Endothelial cell of umbilical vein (primary cell): Measurements from ENCODE around the gene ECI1. TPM values are rescaled to one million over a fixed set of nuclear protein-coding genes. Genes with fewer than 3 reads are reported as not detected.

Experiments used
- BruUV-seq: library from RNA; stranded (reverse); fragments of 400-500 nt; replicated peaks from 2 replicates; lab custom pipeline; 2021; lab: Mats Ljungman, UMichigan
- CTCF ChIA-PET: fragments of 300-600, 350-600 bp; sonication (Branson Sonifier 250); formaldehyde crosslinking; loops from one replicate; lab custom pipeline; 2021; ENCODE audit warnings: antibody characterized with exemption, inconsistent platforms; lab: Charles Lee
- POLR2A ChIA-PET: fragments of 300-600, 350-600 bp; sonication (Branson Sonifier 250); formaldehyde crosslinking; loops from one replicate; lab custom pipeline; 2021; ENCODE audit warnings: antibody characterized with exemption, inconsistent platforms; lab: Charles Lee
- DNase-seq: peaks from one replicate; pipeline ENCODE4 v3.0.0-alpha.2; 2011; ENCODE audit warnings: low read depth, low spot score
- FAIRE-seq: peaks from 2 replicates; lab custom pipeline; 2011; peaks lifted over from hg19 to GRCh38; lab: Jason Lieb, UNC
- H2AFZ ChIP-seq: 2 replicates; pipeline ENCODE4 v1.6.0; 2012; ENCODE audit warnings: low read depth, low read length, control low read depth, inconsistent platforms
- H3K27ac ChIP-seq: 2 replicates; pipeline ENCODE4 v1.5.1; 2011; ENCODE audit warnings: low read depth, mild to moderate bottlenecking, control low read depth, low read length, moderate library complexity; ENCODE audit not compliant: insufficient read depth
- H3K27me3 ChIP-seq, 2 experiments: 2 replicates each; pipeline versions ENCODE4 v1.6.0 to v1.6.1; 2011; ENCODE audit warnings: low read length in 2 of 2, mixed read lengths in 1 of 2; ENCODE audit not compliant: control insufficient read depth in 2 of 2, insufficient read depth in 2 of 2
- H3K36me3 ChIP-seq, 2 experiments: 2 replicates in 1 of 2; 3 replicates in 1 of 2; pipeline ENCODE4 v1.5.1; 2011; ENCODE audit warnings: low read length in 2 of 2, mild to moderate bottlenecking in 1 of 2, moderate library complexity in 1 of 2; ENCODE audit not compliant: control insufficient read depth in 2 of 2, insufficient read depth in 2 of 2; ENCODE audit errors: extremely low read depth in 1 of 2
- H3K4me1 ChIP-seq: 3 replicates; pipeline ENCODE4 v1.5.1; 2011; ENCODE audit warnings: mild to moderate bottlenecking, low read length; ENCODE audit not compliant: control insufficient read depth, insufficient read depth; ENCODE audit errors: extremely low read depth
- H3K4me2 ChIP-seq: 2 replicates; pipeline ENCODE4 v1.6.1; 2011; ENCODE audit warnings: low read length, control low read depth, mixed read lengths; ENCODE audit not compliant: insufficient read depth
- H3K4me3 ChIP-seq, 3 experiments: fragments of 200-600 bp in 1 of 3; sonication (generic), shearing (Covaris generic) in 1 of 3; replicated peaks in 1 of 3; 2 replicates each; pipeline ENCODE4 v1.5.1; 2011 to 2016; ENCODE audit warnings: control low read depth in 3 of 3, low read length in 3 of 3, mild to moderate bottlenecking in 2 of 3, inconsistent platforms in 1 of 3, low read depth in 1 of 3, moderate library complexity in 1 of 3; ENCODE audit not compliant: insufficient read depth in 1 of 3
- H3K79me2 ChIP-seq: 2 replicates; pipeline ENCODE4 v1.6.0; 2012; ENCODE audit warnings: low read length, inconsistent platforms; ENCODE audit not compliant: control insufficient read depth, insufficient read depth
- H3K9ac ChIP-seq: replicated peaks from 2 replicates; pipeline ENCODE3; 2011; ENCODE audit warnings: low read length, control low read depth; ENCODE audit not compliant: insufficient read depth; ENCODE audit errors: extremely low read depth
- H3K9me1 ChIP-seq: replicated peaks from 3 replicates; pipeline ENCODE4 v1.6.0; 2011; ENCODE audit warnings: mild to moderate bottlenecking, low read length; ENCODE audit not compliant: control insufficient read depth, insufficient read depth; ENCODE audit errors: extremely low read depth
- H3K9me3 ChIP-seq: replicated peaks from 2 replicates; pipeline ENCODE4 v1.5.1; 2012; ENCODE audit warnings: low read length, inconsistent platforms; ENCODE audit not compliant: control insufficient read depth, insufficient read depth
- H4K20me1 ChIP-seq: replicated peaks from 2 replicates; pipeline ENCODE3; 2011; ENCODE audit warnings: mild to moderate bottlenecking, low read length; ENCODE audit not compliant: control insufficient read depth, insufficient read depth; ENCODE audit errors: extremely low read depth
- EZH2 ChIP-seq: IDR thresholded peaks from 2 replicates; pipeline ENCODE4 v1.6.1; 2012; ENCODE audit warnings: borderline replicate concordance, low read depth, mild to moderate bottlenecking, moderate library complexity, low read length, inconsistent platforms; ENCODE audit not compliant: severe bottlenecking
- FOS ChIP-seq: IDR thresholded peaks from 2 replicates; pipeline ENCODE4 v1.6.1; 2011; ENCODE audit warnings: mild to moderate bottlenecking, low read length, moderate library complexity, borderline replicate concordance; ENCODE audit not compliant: insufficient read depth
- GATA2 ChIP-seq: IDR thresholded peaks from 2 replicates; pipeline ENCODE4 v1.7.0; 2011; ENCODE audit warnings: low read depth, mild to moderate bottlenecking, moderate library complexity, mixed read lengths, low read length; ENCODE audit not compliant: insufficient read length, insufficient read depth
- JUN ChIP-seq: IDR thresholded peaks from 2 replicates; pipeline ENCODE4 v1.6.1; 2011; ENCODE audit warnings: borderline replicate concordance, low read depth; ENCODE audit not compliant: insufficient read length, insufficient read depth
- MAX ChIP-seq: IDR thresholded peaks from 2 replicates; pipeline ENCODE4 v1.6.1; 2011; ENCODE audit not compliant: insufficient read depth, insufficient read length
- MYC ChIP-seq: IDR thresholded peaks from one replicate; pipeline ENCODE4 v1.6.1; 2011; ENCODE audit warnings: mild to moderate bottlenecking, low read depth, low read length
- POLR2A ChIP-seq: IDR thresholded peaks from 2 replicates; pipeline ENCODE4 v1.6.1; 2012; ENCODE audit warnings: low read depth, mild to moderate bottlenecking, control low read depth, low read length
- POLR2AphosphoS5 ChIP-seq: IDR thresholded peaks from 2 replicates; pipeline ENCODE4 v1.6.1; 2012; ENCODE audit warnings: low read depth, mild to moderate bottlenecking, control low read depth, low read length, moderate library complexity; ENCODE audit not compliant: insufficient read depth
- dilution Hi-C: fragments of 300-500 bp; cut with MboI; formaldehyde crosslinking; loops from one replicate; pipeline ENCODE4 v1.15.0; 2019; ENCODE audit warnings: low sequenced_read_pairs; ENCODE audit not compliant: extremely low pct_ligation_motif_present
- intact Hi-C: fragments of 100-400 bp; cut with micrococcal nuclease; formaldehyde crosslinking; loops from one replicate; pipeline ENCODE4 v1.10.0; 2022
- polyA plus RNA-seq, 4 experiments: library from polyadenylated mRNA; depleted of rRNA in 3 of 4; stranded (reverse) in 3 of 4; unstranded in 1 of 4; fragments of >200 nt; gene quantifications; 2 replicates each; pipeline versions ENCODE4 v1.2.1 to v1.2.3, GENCODE V29; 2011 to 2012; ENCODE audit warnings: missing spikeins in 1 of 4
- total RNA-seq: library from RNA; stranded (reverse); gene quantifications from 2 replicates; pipeline ENCODE4 v1.2.3, GENCODE V29; 2021
- TF ChIP-seq, protein P1 (sequence below), 2 donors: IDR thresholded peaks; 1 replicate in 1 of 2; 2 replicates in 1 of 2; pipeline ENCODE4 v1.5.1; 2011; ENCODE audit warnings: low read length in 2 of 2, mild to moderate bottlenecking in 2 of 2, moderate library complexity in 2 of 2, control low read depth in 1 of 2, inconsistent platforms in 1 of 2, low read depth in 1 of 2; ENCODE audit not compliant: insufficient read depth in 1 of 2; ENCODE audit errors: extremely low read depth in 1 of 2

Gene ECI1
- total and polyA plus RNA-seq, 2 donors (not counting 3 experiments of a cell fraction or from before 2014, with no cell fraction given), result 43.6 to 48.3 TPM

DNA sequence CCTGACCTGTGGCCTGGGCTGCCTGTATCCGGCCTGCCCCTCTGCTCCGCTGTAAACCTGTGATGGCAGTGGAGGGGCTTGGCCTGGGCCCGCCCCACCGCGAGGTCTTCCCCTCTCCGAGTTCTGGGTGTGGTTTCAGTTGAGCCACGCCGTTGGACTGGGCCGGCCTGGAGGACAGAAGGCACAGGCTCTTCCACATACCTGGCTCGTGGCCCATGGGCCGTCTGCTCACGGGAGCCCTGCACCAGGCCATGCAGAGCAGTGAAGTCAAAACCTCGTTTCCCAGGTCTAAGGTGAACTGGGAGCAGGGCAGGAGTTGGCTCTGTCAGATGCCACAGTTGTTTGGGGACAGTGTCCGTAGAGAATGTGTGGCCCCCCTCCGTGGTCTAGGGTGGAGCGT, 22.1 kb upstream of the ECI1 start:
- TF ChIP-seq EZH2, result no peak
- TF ChIP-seq GATA2, result no peak
- no peak for TF ChIP-seq MAX
- no peak for TF ChIP-seq POLR2AphosphoS5
- TF ChIP-seq FOS, result no peak
- no peak for TF ChIP-seq JUN
- TF ChIP-seq POLR2A, result no peak
- TF ChIP-seq, protein P1, sequence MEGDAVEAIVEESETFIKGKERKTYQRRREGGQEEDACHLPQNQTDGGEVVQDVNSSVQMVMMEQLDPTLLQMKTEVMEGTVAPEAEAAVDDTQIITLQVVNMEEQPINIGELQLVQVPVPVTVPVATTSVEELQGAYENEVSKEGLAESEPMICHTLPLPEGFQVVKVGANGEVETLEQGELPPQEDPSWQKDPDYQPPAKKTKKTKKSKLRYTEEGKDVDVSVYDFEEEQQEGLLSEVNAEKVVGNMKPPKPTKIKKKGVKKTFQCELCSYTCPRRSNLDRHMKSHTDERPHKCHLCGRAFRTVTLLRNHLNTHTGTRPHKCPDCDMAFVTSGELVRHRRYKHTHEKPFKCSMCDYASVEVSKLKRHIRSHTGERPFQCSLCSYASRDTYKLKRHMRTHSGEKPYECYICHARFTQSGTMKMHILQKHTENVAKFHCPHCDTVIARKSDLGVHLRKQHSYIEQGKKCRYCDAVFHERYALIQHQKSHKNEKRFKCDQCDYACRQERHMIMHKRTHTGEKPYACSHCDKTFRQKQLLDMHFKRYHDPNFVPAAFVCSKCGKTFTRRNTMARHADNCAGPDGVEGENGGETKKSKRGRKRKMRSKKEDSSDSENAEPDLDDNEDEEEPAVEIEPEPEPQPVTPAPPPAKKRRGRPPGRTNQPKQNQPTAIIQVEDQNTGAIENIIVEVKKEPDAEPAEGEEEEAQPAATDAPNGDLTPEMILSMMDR (IDR thresholded peaks at IDR 0.05; ENCODE audit: extremely low read depth in 1 of 2, insufficient read depth in 1 of 2, low read depth in 1 of 2, low read length in 2 of 2), result no peak
- TF ChIP-seq MYC, result no peak
- Histone ChIP-seq H3K4me2 (no peak overlapping the region), H2AFZ (no peak overlapping the region), H3K9me3 (no peaks in the 10 kb centered on the region), H4K20me1 (no peaks in the 10 kb centered on the region), H3K36me3 (peaks cover 0 to 2% of the 10 kb centered on the region in 2 experiments), H3K9me1 (no peaks in the 10 kb centered on the region), H3K27me3 (no peaks in the 10 kb centered on the region), H3K4me1 (no peaks in the 10 kb centered on the region), H3K27ac (no peak overlapping the region), H3K9ac (no peak overlapping the region), H3K79me2 (no peaks in the 10 kb centered on the region), H3K4me3 (no peak overlapping the region)
- no peak for DNase-seq
- POLR2A ChIA-PET, result no interaction called here
- intact Hi-C loops, result no loop called here
- FAIRE-seq, result no peak
- dilution Hi-C loops, result no loop called here
- CTCF ChIA-PET, result no interaction called here
- BruUV-seq, result no TSS peak
